H1 (cell line): Measurements from ENCODE around the gene POU2F1. TPM values are rescaled to one million over a fixed set of nuclear protein-coding genes. Genes with fewer than 3 reads are reported as not detected.

Experiments used
- CTCF ChIA-PET: fragments of 300-600 bp; sonication (Branson Sonifier 250); formaldehyde crosslinking; loops from one replicate; lab custom pipeline; 2021; ENCODE audit not compliant: partially characterized antibody; lab: Charles Lee
- POLR2A ChIA-PET: fragments of 300-600 bp; sonication (Branson Sonifier 250); formaldehyde crosslinking; loops from one replicate; lab custom pipeline; 2021; ENCODE audit warnings: inconsistent platforms; ENCODE audit not compliant: partially characterized antibody; lab: Charles Lee
- DNase-seq, 2 experiments: peaks; one replicate each; pipeline versions ENCODE4 v3.0.0 to v3.0.0-alpha.2; 2010 to 2022; ENCODE audit warnings: low spot score in 2 of 2, low read depth in 1 of 2, mixed read lengths in 1 of 2
- FAIRE-seq: peaks from 2 replicates; lab custom pipeline; 2011; peaks lifted over from hg19 to GRCh38; lab: Jason Lieb, UNC
- H2AFZ ChIP-seq: 2 replicates; pipeline ENCODE4 v1.8.1; 2012; ENCODE audit warnings: low read length, inconsistent platforms
- H2AK5ac ChIP-seq: 2 replicates; pipeline ENCODE4 v1.6.1; 2013; ENCODE audit warnings: low read depth, low read length
- H2BK120ac ChIP-seq: replicated peaks from 2 replicates; pipeline ENCODE3; 2013; ENCODE audit warnings: low read depth, low read length, inconsistent platforms
- H2BK12ac ChIP-seq: 2 replicates; pipeline ENCODE4 v1.6.1; 2013; ENCODE audit warnings: low read depth, low read length
- H2BK15ac ChIP-seq: 2 replicates; pipeline ENCODE4 v1.6.1; 2013; ENCODE audit warnings: low read length
- H2BK20ac ChIP-seq: 2 replicates; pipeline ENCODE4 v1.6.1; 2013; ENCODE audit warnings: low read length
- H2BK5ac ChIP-seq: 2 replicates; pipeline ENCODE4 v1.6.1; 2013; ENCODE audit warnings: low read depth, low read length
- H3K14ac ChIP-seq: 2 replicates; pipeline ENCODE4 v1.6.1; 2013; ENCODE audit warnings: inconsistent platforms; ENCODE audit not compliant: insufficient read length
- H3K18ac ChIP-seq: 2 replicates; pipeline ENCODE4 v1.6.1; 2013; ENCODE audit warnings: low read length; ENCODE audit errors: extremely low read depth
- H3K23ac ChIP-seq: 2 replicates; pipeline ENCODE4 v1.6.1; 2013; ENCODE audit warnings: inconsistent platforms; ENCODE audit not compliant: insufficient read length
- H3K23me2 ChIP-seq: 2 replicates; pipeline ENCODE4 v1.6.1; 2013; ENCODE audit warnings: low read depth, low read length
- H3K27ac ChIP-seq: 2 replicates; pipeline ENCODE4 v1.6.1; 2011; ENCODE audit warnings: low read depth, low read length, inconsistent platforms
- H3K27me3 ChIP-seq, 4 experiments: replicated peaks in 1 of 4; 1 replicate in 1 of 4; 2 replicates in 3 of 4; pipeline versions ENCODE4 v1.6.1 to v1.8.1; 2011 to 2013; ENCODE audit warnings: low read length in 3 of 4, mild to moderate bottlenecking in 3 of 4, inconsistent platforms in 2 of 4, mixed read lengths in 2 of 4, moderate library complexity in 1 of 4; ENCODE audit not compliant: control insufficient read depth in 3 of 4, insufficient read depth in 3 of 4; ENCODE audit errors: extremely low read depth in 1 of 4
- H3K36me3 ChIP-seq, 4 experiments: 2 replicates each; pipeline versions ENCODE4 v1.6.1 to v1.8.1; 2011 to 2013; ENCODE audit warnings: mild to moderate bottlenecking in 4 of 4, low read length in 3 of 4, moderate library complexity in 2 of 4, control low read depth in 1 of 4, inconsistent platforms in 1 of 4; ENCODE audit not compliant: insufficient read depth in 4 of 4, control insufficient read depth in 2 of 4
- H3K4ac ChIP-seq: replicated peaks from 2 replicates; pipeline ENCODE3; 2013; ENCODE audit warnings: low read length, low read depth, mixed read lengths, inconsistent platforms; ENCODE audit not compliant: insufficient read length
- H3K4me1 ChIP-seq, 4 experiments: replicated peaks in 1 of 4; 1 replicate in 1 of 4; 2 replicates in 3 of 4; pipeline versions ENCODE4 v1.6.1 to v1.8.1; 2011 to 2013; ENCODE audit warnings: low read length in 3 of 4, inconsistent platforms in 2 of 4, mixed read lengths in 1 of 4; ENCODE audit not compliant: insufficient read depth in 4 of 4, control insufficient read depth in 3 of 4
- H3K4me2 ChIP-seq, 2 experiments: 2 replicates each; pipeline versions ENCODE4 v1.6.1 to v1.8.1; 2011 to 2013; ENCODE audit warnings: low read depth in 2 of 2, low read length in 2 of 2, control low read depth in 1 of 2, inconsistent platforms in 1 of 2, mild to moderate bottlenecking in 1 of 2; ENCODE audit not compliant: insufficient read depth in 1 of 2
- H3K4me3 ChIP-seq, 4 experiments: fragments of 200-600, 300-600 bp in 1 of 4; sonication (generic), shearing (Covaris generic), sonication (Bioruptor Twin) in 1 of 4; 2 replicates each; pipeline versions ENCODE4 v1.5.1 to v1.8.1; 2011 to 2016; ENCODE audit warnings: low read length in 4 of 4, low read depth in 3 of 4, control low read depth in 2 of 4, inconsistent platforms in 2 of 4, mild to moderate bottlenecking in 2 of 4, mixed read lengths in 1 of 4, moderate library complexity in 1 of 4; ENCODE audit not compliant: insufficient read depth in 2 of 4; ENCODE audit errors: extremely low read depth in 1 of 4
- H3K56ac ChIP-seq: replicated peaks from 2 replicates; pipeline ENCODE3; 2013; ENCODE audit warnings: low read depth, mild to moderate bottlenecking, mixed read lengths, low read length, inconsistent platforms; ENCODE audit not compliant: insufficient read length
- H3K79me1 ChIP-seq: 2 replicates; pipeline ENCODE4 v1.6.1; 2013; ENCODE audit warnings: low read depth, low read length, control low read depth
- H3K79me2 ChIP-seq, 2 experiments: 2 replicates each; pipeline versions ENCODE4 v1.6.1 to v1.8.1; 2012 to 2013; ENCODE audit warnings: low read length in 2 of 2, mild to moderate bottlenecking in 2 of 2, inconsistent platforms in 1 of 2; ENCODE audit not compliant: insufficient read depth in 2 of 2, control insufficient read depth in 1 of 2
- H3K9ac ChIP-seq, 4 experiments: replicated peaks in 1 of 4; 1 replicate in 1 of 4; 2 replicates in 3 of 4; pipeline versions ENCODE4 v1.6.1 to v1.8.1; 2011 to 2013; ENCODE audit warnings: low read depth in 3 of 4, low read length in 3 of 4, control low read depth in 2 of 4, mild to moderate bottlenecking in 2 of 4, moderate library complexity in 2 of 4, inconsistent platforms in 1 of 4; ENCODE audit errors: extremely low read depth in 1 of 4
- H3K9me3 ChIP-seq, 2 experiments: 2 replicates each; pipeline versions ENCODE4 v1.6.1 to v1.8.1; 2012 to 2013; ENCODE audit warnings: mild to moderate bottlenecking in 2 of 2, moderate library complexity in 2 of 2, control low read depth in 1 of 2, inconsistent platforms in 1 of 2, low read depth in 1 of 2, low read length in 1 of 2, mixed read lengths in 1 of 2; ENCODE audit not compliant: insufficient read depth in 2 of 2
- H4K20me1 ChIP-seq, 2 experiments: replicated peaks in 1 of 2; 2 replicates each; pipeline versions ENCODE3 to v1.8.1; 2011 to 2013; ENCODE audit warnings: inconsistent platforms in 2 of 2, low read length in 2 of 2, mild to moderate bottlenecking in 1 of 2; ENCODE audit not compliant: insufficient read depth in 2 of 2, control insufficient read depth in 1 of 2
- H4K5ac ChIP-seq: 2 replicates; pipeline ENCODE4 v1.6.1; 2013; ENCODE audit warnings: low read length, low read depth, mixed read lengths, inconsistent platforms; ENCODE audit not compliant: insufficient read length
- H4K8ac ChIP-seq: 2 replicates; pipeline ENCODE4 v1.8.0; 2013; ENCODE audit warnings: mild to moderate bottlenecking, moderate library complexity, low read length, inconsistent platforms; ENCODE audit not compliant: insufficient read depth; ENCODE audit errors: extremely low read depth
- H4K91ac ChIP-seq: replicated peaks from 2 replicates; pipeline ENCODE3; 2013; ENCODE audit warnings: low read length, mixed read lengths, inconsistent platforms; ENCODE audit not compliant: insufficient read length
- SAP30 ChIP-seq: fragments of 300-600 bp; sonication (generic); IDR thresholded peaks from 2 replicates; pipeline ENCODE4 v1.7.1; 2012; ENCODE audit warnings: low read length, moderate library complexity, mild to moderate bottlenecking, inconsistent platforms; ENCODE audit not compliant: insufficient read depth, insufficient replicate concordance
- polyA plus RNA-seq, 7 experiments: library from polyadenylated mRNA; depleted of rRNA in 3 of 7; stranded (reverse) in 5 of 7; unstranded in 2 of 7; fragments of >200 nt in 5 of 7; fragments of 200-250 nt in 2 of 7; gene quantifications; 1 replicate in 5 of 7; 2 replicates in 1 of 7; 4 replicates in 1 of 7; pipeline versions ENCODE4 v1.2.1 to v1.2.3, GENCODE V29; 2011 to 2013; ENCODE audit warnings: missing spikeins in 2 of 7, mixed read lengths in 2 of 7
- total RNA-seq: library from RNA; stranded (reverse); fragmentation: NEBNext Ultra II Directional; extraction: Animal tissue kit (Norgen Biotek cat#: 25700); gene quantifications from 2 replicates; pipeline ENCODE4 v1.2.1, GENCODE V29; 2021

POU2F1 gene
- total and polyA plus RNA-seq, 2 of the 8 experiments (the other 6 are each of a cell fraction or from before 2014, with no cell fraction given) = 37.0 to 57.2 TPM

DNA sequence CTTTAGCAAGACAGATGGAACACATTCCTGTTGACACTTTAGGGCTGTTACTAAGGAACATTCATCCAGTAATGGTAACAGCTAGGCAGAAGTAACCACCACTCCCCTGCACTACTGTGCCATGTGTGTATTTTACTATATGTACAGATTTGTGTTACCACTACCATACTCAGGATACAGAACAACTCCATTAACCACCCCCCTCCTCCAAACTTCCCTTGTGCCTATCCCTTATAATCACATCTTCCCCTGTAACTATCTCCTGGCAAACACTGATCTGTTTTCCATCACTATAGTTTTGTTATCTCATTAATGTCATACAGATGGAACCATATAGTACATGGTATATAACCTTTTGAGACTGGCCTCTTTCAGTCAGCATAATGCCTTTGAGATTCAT lies 3.9 kb upstream of the POU2F1 start:
- H3K18ac ChIP-seq = no peak overlapping the region
- peaks cover 6% of the 10 kb centered on the region for H3K23me2 ChIP-seq
- no peak overlapping the region for H3K4me3 ChIP-seq
- no peak overlapping the region for H3K56ac ChIP-seq
- no peak overlapping the region for H4K8ac ChIP-seq
- peaks cover 0 to 5% (median 0%) of the 10 kb centered on the region in 4 experiments; a peak in 1 of 7 replicates for H3K4me1 ChIP-seq
- no peaks in the 10 kb centered on the region for H4K20me1 ChIP-seq
- no peak overlapping the region for H2BK15ac ChIP-seq
- FAIRE-seq (no peak), DNase-seq (no peak)
- H3K9ac ChIP-seq = no peak overlapping the region
- H2BK12ac ChIP-seq = no peak overlapping the region
- no peak overlapping the region for H2AFZ ChIP-seq
- no peak overlapping the region for H4K91ac ChIP-seq
- H3K79me2 ChIP-seq = no peaks in the 10 kb centered on the region; a peak in 1 of 4 replicates
- no peak for TF ChIP-seq SAP30
- H2BK5ac ChIP-seq = no peak overlapping the region
- H3K14ac ChIP-seq = no peak overlapping the region
- H3K4ac ChIP-seq = no peak overlapping the region
- H3K9me3 ChIP-seq = peaks cover 0 to 4% of the 10 kb centered on the region in 2 experiments; a peak in 1 of 4 replicates
- ChIA-PET POLR2A (no interaction called here), CTCF (no interaction called here)
- H2AK5ac ChIP-seq = no peak overlapping the region
- H3K79me1 ChIP-seq = no peaks in the 10 kb centered on the region
- H2BK20ac ChIP-seq = no peak overlapping the region
- no peak overlapping the region for H3K4me2 ChIP-seq
- H3K27me3 ChIP-seq = no peaks in the 10 kb centered on the region
- no peak overlapping the region for H2BK120ac ChIP-seq
- H3K23ac ChIP-seq = no peak overlapping the region
- H4K5ac ChIP-seq = no peak overlapping the region
- H3K36me3 ChIP-seq = no peaks in the 10 kb centered on the region
- H3K27ac ChIP-seq = no peak overlapping the region
